MCF 10A (cell line): ENCODE data around the gene PRSS36. TPM values are rescaled to one million over a fixed set of nuclear protein-coding genes. Genes with fewer than 3 reads are reported as not detected.

Source experiments
- BruUV-seq: library from RNA; stranded (reverse); fragments of 400-500 nt; replicated peaks from 2 replicates; lab custom pipeline; 2021; lab: Mats Ljungman, UMichigan
- CTCF ChIA-PET: fragments of 300-600 bp; sonication (Branson Sonifier 250); formaldehyde crosslinking; extraction: SDS; loops from one replicate; lab custom pipeline; 2021; ENCODE audit warnings: antibody characterized with exemption, inconsistent platforms; lab: Yijun Ruan, JAX
- POLR2A ChIA-PET: fragments of 300-600, 350-650 bp; sonication (Branson Sonifier 250); formaldehyde crosslinking; extraction: SDS; loops from one replicate; lab custom pipeline; 2020; ENCODE audit warnings: antibody characterized with exemption, inconsistent platforms; lab: Yijun Ruan, JAX
- DNase-seq: peaks from one replicate; pipeline ENCODE4 v3.0.0-alpha.2; 2018; ENCODE audit not compliant: unreplicated experiment
- H3K27ac Mint-ChIP-seq: one replicate; pipeline ENCODE4 v1.8.0; 2022; ENCODE audit warnings: mild to moderate bottlenecking, low read depth, mixed read lengths; ENCODE audit not compliant: unreplicated experiment
- H3K27me3 Mint-ChIP-seq: one replicate; pipeline ENCODE4 v1.8.0; 2022; ENCODE audit warnings: mixed read lengths; ENCODE audit not compliant: insufficient read depth, unreplicated experiment
- H3K36me3 Mint-ChIP-seq: one replicate; pipeline ENCODE4 v1.8.0; 2022; ENCODE audit warnings: mild to moderate bottlenecking, moderate library complexity, mixed read lengths; ENCODE audit not compliant: insufficient read depth, unreplicated experiment
- H3K4me1 Mint-ChIP-seq: one replicate; pipeline ENCODE4 v1.8.0; 2022; ENCODE audit warnings: mixed read lengths; ENCODE audit not compliant: insufficient read depth, unreplicated experiment
- H3K4me3 Mint-ChIP-seq: one replicate; pipeline ENCODE4 v1.8.0; 2022; ENCODE audit warnings: mild to moderate bottlenecking, moderate library complexity, mixed read lengths; ENCODE audit not compliant: unreplicated experiment
- H3K9me3 Mint-ChIP-seq: one replicate; pipeline ENCODE4 v1.8.0; 2022; ENCODE audit warnings: mixed read lengths; ENCODE audit not compliant: unreplicated experiment
- intact Hi-C: fragments of 100-400 bp; cut with micrococcal nuclease; formaldehyde crosslinking; loops from 2 replicates; pipeline ENCODE4 v1.14.1; 2022
- total RNA-seq: library from RNA; stranded (reverse); gene quantifications from 2 replicates; pipeline ENCODE4 v1.2.3, GENCODE V29; 2022
- TF ChIP-seq, protein P1 (sequence below): fragments of 200-600 bp; IDR thresholded peaks from one replicate; pipeline ENCODE4 v1.8.0; 2022; ENCODE audit warnings: antibody characterized with exemption, mild to moderate bottlenecking; ENCODE audit not compliant: unreplicated experiment

The PRSS36 gene
- total RNA-seq, 1 experiment from 2014 or later: 1.0 TPM

DNA sequence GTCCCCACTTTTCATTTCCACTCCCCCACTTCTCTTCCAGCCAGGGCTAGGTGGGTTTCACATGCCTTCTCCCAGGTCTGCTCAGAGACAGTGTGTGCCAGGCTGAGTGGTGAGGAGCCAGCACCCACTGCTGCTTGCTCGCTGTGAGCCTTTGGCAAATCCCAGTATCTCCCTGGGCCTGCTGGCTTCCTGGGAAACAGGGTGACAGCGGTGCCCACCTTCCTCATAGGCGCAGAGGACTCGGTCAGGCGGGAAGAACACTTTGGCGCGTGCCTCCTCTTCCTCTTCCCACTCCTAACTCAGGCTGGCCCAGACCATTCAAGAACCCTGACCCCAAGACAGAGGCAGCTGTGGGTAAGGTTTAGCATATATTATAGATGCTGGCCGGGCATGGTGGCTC is 60.7 kb downstream of the PRSS36 start:
- TF ChIP-seq, protein P1, sequence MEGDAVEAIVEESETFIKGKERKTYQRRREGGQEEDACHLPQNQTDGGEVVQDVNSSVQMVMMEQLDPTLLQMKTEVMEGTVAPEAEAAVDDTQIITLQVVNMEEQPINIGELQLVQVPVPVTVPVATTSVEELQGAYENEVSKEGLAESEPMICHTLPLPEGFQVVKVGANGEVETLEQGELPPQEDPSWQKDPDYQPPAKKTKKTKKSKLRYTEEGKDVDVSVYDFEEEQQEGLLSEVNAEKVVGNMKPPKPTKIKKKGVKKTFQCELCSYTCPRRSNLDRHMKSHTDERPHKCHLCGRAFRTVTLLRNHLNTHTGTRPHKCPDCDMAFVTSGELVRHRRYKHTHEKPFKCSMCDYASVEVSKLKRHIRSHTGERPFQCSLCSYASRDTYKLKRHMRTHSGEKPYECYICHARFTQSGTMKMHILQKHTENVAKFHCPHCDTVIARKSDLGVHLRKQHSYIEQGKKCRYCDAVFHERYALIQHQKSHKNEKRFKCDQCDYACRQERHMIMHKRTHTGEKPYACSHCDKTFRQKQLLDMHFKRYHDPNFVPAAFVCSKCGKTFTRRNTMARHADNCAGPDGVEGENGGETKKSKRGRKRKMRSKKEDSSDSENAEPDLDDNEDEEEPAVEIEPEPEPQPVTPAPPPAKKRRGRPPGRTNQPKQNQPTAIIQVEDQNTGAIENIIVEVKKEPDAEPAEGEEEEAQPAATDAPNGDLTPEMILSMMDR: no peak
- no peaks in the 10 kb centered on the region for H3K9me3 Mint-ChIP-seq
- peaks cover 19% of the 10 kb centered on the region for H3K36me3 Mint-ChIP-seq
- no TSS peak for BruUV-seq
- H3K4me1 Mint-ChIP-seq: peaks cover 5% of the 10 kb centered on the region
- H3K4me3 Mint-ChIP-seq: no peak overlapping the region
- intact Hi-C loops: no loop called here
- POLR2A ChIA-PET: interaction anchor here (0.8 to 1.7 kb wide), 2 partner anchors 15 to 28 kb away, joined by 3 to 5 read pairs; partner anchors contain the start of genes KAT8, ZNF646 and ZNF668
- CTCF ChIA-PET: interaction anchor here (0.5 to 0.6 kb wide), 2 partner anchors 152 to 355 kb away, joined by 3 to 4 read pairs; no protein-coding TSS in a partner anchor
- H3K27ac Mint-ChIP-seq: no peak overlapping the region
- no peaks in the 10 kb centered on the region for H3K27me3 Mint-ChIP-seq
- DNase-seq: no peak

Other genes with a start within 250 kb of the PRSS36 start
- 18.0 and 23.4 TPM in 2 replicates for gene FBXL19, start 226.5 kb downstream of the PRSS36 start, total RNA-seq
- 16.2 and 21.2 TPM in 2 replicates for gene ORAI3, start 201.0 kb downstream of the PRSS36 start, total RNA-seq
- gene SETD1A, start 192.3 kb downstream of the PRSS36 start, total RNA-seq: 15.0 and 15.8 TPM in 2 replicates
- 5.0 and 5.3 TPM in 2 replicates for gene HSD3B7, start 164.9 kb downstream of the PRSS36 start, total RNA-seq
- 0.42 and 0.91 TPM in 2 replicates for gene STX1B, start 139.4 kb downstream of the PRSS36 start, total RNA-seq
- 66.7 and 89.2 TPM in 2 replicates for gene STX4, start 116.5 kb downstream of the PRSS36 start, total RNA-seq
- gene ZNF668, start 75.8 kb downstream of the PRSS36 start, total RNA-seq: 11.9 and 15.1 TPM in 2 replicates
- gene ZNF646, start 75.6 kb downstream of the PRSS36 start, total RNA-seq: 12.6 and 15.2 TPM in 2 replicates
- 4.4 and 5.5 TPM in 2 replicates for gene PRSS53, start 61.1 kb downstream of the PRSS36 start, total RNA-seq
- gene VKORC1, start 55.3 kb downstream of the PRSS36 start, total RNA-seq: 64.7 and 66.3 TPM in 2 replicates
- gene BCKDK, start 41.7 kb downstream of the PRSS36 start, total RNA-seq: 31.7 and 41.0 TPM in 2 replicates
- gene KAT8, start 32.4 kb downstream of the PRSS36 start, total RNA-seq: 42.0 and 45.8 TPM in 2 replicates
- 24.6 and 32.6 TPM in 2 replicates for gene PRSS8, start 14.3 kb downstream of the PRSS36 start, total RNA-seq
- gene FUS, start 30.1 kb upstream of the PRSS36 start, total RNA-seq: 451 and 481 TPM in 2 replicates
- gene PYCARD, start 52.7 kb upstream of the PRSS36 start, total RNA-seq: 0.47 and 0.76 TPM in 2 replicates
- not detected in 2 replicates for gene TRIM72, start 64.1 kb upstream of the PRSS36 start, total RNA-seq
- not detected in 2 replicates for gene PYDC1, start 67.1 kb upstream of the PRSS36 start, total RNA-seq
- 0.76 TPM in 1 of 2 replicates, not detected in the other for gene ITGAM, start 109.9 kb upstream of the PRSS36 start, total RNA-seq
- 0.14 and 1.2 TPM in 2 replicates for gene ITGAX, start 205.1 kb upstream of the PRSS36 start, total RNA-seq
- not detected in 2 replicates for gene ITGAD, start 243.3 kb upstream of the PRSS36 start, total RNA-seq